NCI-H1694 (cell line): ENCODE measurements around the gene PRKCZ.
"Not testable (repeated sequence)": the region's sequence is repeated elsewhere in the genome, so short reads cannot be mapped to it uniquely, and the experiment has no call there.

ENCODE experiments used
- DNase-seq: peaks from one replicate; lab custom pipeline; 2025; lab: John Stamatoyannopoulos, UW

PRKCZ gene

GRCh38 chr1:2115702-2116341, 65.6 kb downstream of the PRKCZ start:
- DNase-seq: no peak

- DNase-seq: no peak
Measured at GRCh38 chr1:2119886-2120285, 69.7 kb downstream of the PRKCZ start.

GRCh38 chr1:2121101-2121691, 71.0 kb downstream of the PRKCZ start:
- no peak for DNase-seq

GRCh38 chr1:2121794-2122193, 71.6 kb downstream of the PRKCZ start:
- DNase-seq: not testable (repeated sequence)

GRCh38 chr1:2124446-2125198, 74.4 kb downstream of the PRKCZ start:
- no peak for DNase-seq

- no peak for DNase-seq
Measured at GRCh38 chr1:2125350-2126211, 75.4 kb downstream of the PRKCZ start.

- no peak for DNase-seq
Measured at GRCh38 chr1:2126331-2127186, 76.3 kb downstream of the PRKCZ start.

- DNase-seq: no peak
Measured at GRCh38 chr1:2127187-2128145, 77.3 kb downstream of the PRKCZ start.

- no peak for DNase-seq
Measured at GRCh38 chr1:2128189-2128901, 78.1 kb downstream of the PRKCZ start.

GRCh38 chr1:2129256-2129943, 79.2 kb downstream of the PRKCZ start:
- no peak for DNase-seq

GRCh38 chr1:2130156-2130555, 79.9 kb downstream of the PRKCZ start:
- no peak for DNase-seq

GRCh38 chr1:2130871-2131289, 80.7 kb downstream of the PRKCZ start:
- no peak for DNase-seq

GRCh38 chr1:2132222-2133038, 82.2 kb downstream of the PRKCZ start:
- no peak for DNase-seq

GRCh38 chr1:2133039-2133878, 83.0 kb downstream of the PRKCZ start:
- no peak for DNase-seq

GRCh38 chr1:2133879-2134215, 83.6 kb downstream of the PRKCZ start:
- DNase-seq: no peak

- DNase-seq: no peak
Measured at GRCh38 chr1:2134266-2134620, 84.0 kb downstream of the PRKCZ start.

- no peak for DNase-seq
Measured at GRCh38 chr1:2134621-2135307, 84.6 kb downstream of the PRKCZ start.
